ENCODE results near the gene LHFPL3.

The LHFPL3 gene

GRCh38 chr7:104902183-104902582 is 573.8 kb downstream of the LHFPL3 start:
- peaks cover 13% of the 10 kb centered on the region for H3K27me3 Mint-ChIP-seq (ENCODE audit: low read depth, poor library complexity)
- H3K9me3 Mint-ChIP-seq: no peaks in the 10 kb centered on the region

GRCh38 chr7:104903044-104903443 is 574.6 kb downstream of the LHFPL3 start:
- peaks cover 12% of the 10 kb centered on the region for H3K4me1 Mint-ChIP-seq
- no peaks in the 10 kb centered on the region for H3K36me3 Mint-ChIP-seq (ENCODE audit: low read depth)
- no peak for TF ChIP-seq CTCF (IDR thresholded peaks at IDR 0.05)
- peaks cover 13% of the 10 kb centered on the region for H3K27me3 Mint-ChIP-seq (ENCODE audit: low read depth, poor library complexity)
- H3K9me3 Mint-ChIP-seq: no peaks in the 10 kb centered on the region
- no peak overlapping the region for H3K4me3 Mint-ChIP-seq
- DNase-seq: no peak
- no peak overlapping the region for H3K27ac Mint-ChIP-seq

More at GRCh38 chr7:104902183-104902582, 573.8 kb downstream of the LHFPL3 start:
- Mint-ChIP-seq H3K4me3 (no peak overlapping the region), H3K4me1 (peaks cover 17% of the 10 kb centered on the region), H3K36me3 (ENCODE audit: low read depth) (no peaks in the 10 kb centered on the region), H3K27ac (no peak overlapping the region)
- DNase-seq: no peak
- no peak for TF ChIP-seq CTCF (IDR thresholded peaks at IDR 0.05)

- TF ChIP-seq CTCF (IDR thresholded peaks at IDR 0.05): no peak
- no peak overlapping the region for H3K4me3 Mint-ChIP-seq
- no peaks in the 10 kb centered on the region for H3K36me3 Mint-ChIP-seq (ENCODE audit: low read depth)
- peaks cover 13% of the 10 kb centered on the region for H3K27me3 Mint-ChIP-seq (ENCODE audit: low read depth, poor library complexity)
- peaks cover 12% of the 10 kb centered on the region for H3K4me1 Mint-ChIP-seq
- no peaks in the 10 kb centered on the region for H3K9me3 Mint-ChIP-seq
- H3K27ac Mint-ChIP-seq: no peak overlapping the region
- no peak for DNase-seq
These were observed 575.4 kb downstream of the LHFPL3 start for GRCh38 chr7:104903846-104904245.

- no peak overlapping the region for H3K4me3 Mint-ChIP-seq
- H3K4me1 Mint-ChIP-seq: peaks cover 10% of the 10 kb centered on the region
- TF ChIP-seq CTCF (IDR thresholded peaks at IDR 0.05): no peak
- H3K9me3 Mint-ChIP-seq: no peaks in the 10 kb centered on the region
- DNase-seq: no peak
- peaks cover 6% of the 10 kb centered on the region for H3K27me3 Mint-ChIP-seq (ENCODE audit: low read depth, poor library complexity)
- H3K27ac Mint-ChIP-seq: no peak overlapping the region
- H3K36me3 Mint-ChIP-seq (ENCODE audit: low read depth): no peaks in the 10 kb centered on the region
These were observed 577.6 kb downstream of the LHFPL3 start for GRCh38 chr7:104906032-104906431.

GRCh38 chr7:104906556-104906955 is 578.2 kb downstream of the LHFPL3 start:
- no peak overlapping the region for H3K4me3 Mint-ChIP-seq
- TF ChIP-seq CTCF (IDR thresholded peaks at IDR 0.05): no peak
- H3K4me1 Mint-ChIP-seq: peaks cover 5% of the 10 kb centered on the region
- H3K27ac Mint-ChIP-seq: no peak overlapping the region
- H3K36me3 Mint-ChIP-seq (ENCODE audit: low read depth): no peaks in the 10 kb centered on the region
- peaks cover 6% of the 10 kb centered on the region for H3K27me3 Mint-ChIP-seq (ENCODE audit: low read depth, poor library complexity)
- no peak for DNase-seq
- H3K9me3 Mint-ChIP-seq: no peaks in the 10 kb centered on the region

GRCh38 chr7:104908636-104909035 is 580.2 kb downstream of the LHFPL3 start:
- Mint-ChIP-seq H3K4me1 (no peaks in the 10 kb centered on the region), H3K27ac (no peak overlapping the region), H3K4me3 (no peak overlapping the region), H3K9me3 (no peaks in the 10 kb centered on the region), H3K36me3 (ENCODE audit: low read depth) (no peaks in the 10 kb centered on the region), H3K27me3 (ENCODE audit: low read depth, poor library complexity) (no peaks in the 10 kb centered on the region)
- no peak for TF ChIP-seq CTCF (IDR thresholded peaks at IDR 0.05)
- DNase-seq: no peak
